SW 1271 (cell line): Measurements from ENCODE around the gene BTRC.
A peak's percentile ranks its signal among the peaks of the same experiment; 100 is the strongest.

ENCODE experiments used
- DNase-seq, 2 experiments: peaks; one replicate each; lab custom pipeline; 2025; lab: John Stamatoyannopoulos, UW

Gene BTRC

DNA sequence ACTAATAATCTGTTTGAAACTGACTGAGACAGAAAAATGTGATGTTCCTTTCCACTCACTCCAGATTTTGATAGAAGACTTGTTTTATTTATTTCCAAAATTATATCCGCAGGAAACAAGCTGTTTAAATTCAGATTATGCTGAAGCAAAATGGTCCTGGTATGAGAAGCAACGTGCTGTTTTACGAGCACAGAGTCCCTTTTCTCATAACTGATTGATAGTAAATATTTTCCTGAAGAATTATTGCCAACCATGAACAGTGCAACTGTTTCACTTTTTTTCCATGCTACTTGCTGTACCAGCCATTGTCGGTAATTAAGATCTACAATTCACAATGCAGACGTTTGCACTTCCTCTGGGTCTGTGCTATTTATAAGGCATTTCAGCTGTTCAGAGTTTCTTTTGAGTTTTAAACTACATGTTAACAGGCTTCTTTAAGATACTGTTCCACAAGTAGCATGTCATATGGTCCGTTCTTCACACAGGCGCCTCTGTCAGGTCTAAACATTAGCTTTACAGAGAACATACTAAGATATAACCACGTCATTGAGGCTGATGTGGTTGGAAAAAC lies 130.3 kb downstream of the BTRC start:
- DNase-seq: no peak

DNA sequence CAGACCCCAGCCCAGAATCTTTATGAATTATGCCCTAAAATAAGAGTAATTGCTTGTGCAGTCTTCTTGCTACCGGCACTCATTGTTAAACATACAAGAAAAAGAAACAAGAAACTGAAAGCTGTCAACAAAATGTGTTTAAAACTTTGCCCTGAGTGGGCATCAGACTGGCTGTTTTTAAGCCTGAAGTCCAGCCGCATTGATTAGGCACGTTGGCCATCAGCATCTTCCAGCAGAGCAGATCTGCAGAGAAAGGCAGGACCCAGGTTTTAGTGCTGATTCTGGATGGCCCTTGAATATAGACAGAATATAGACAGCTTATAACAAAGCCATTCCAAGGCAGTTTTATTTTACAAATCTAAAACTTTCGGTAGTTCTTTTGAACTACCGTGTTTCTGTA lies 131.2 kb downstream of the BTRC start:
- DNase-seq: no peak

DNA sequence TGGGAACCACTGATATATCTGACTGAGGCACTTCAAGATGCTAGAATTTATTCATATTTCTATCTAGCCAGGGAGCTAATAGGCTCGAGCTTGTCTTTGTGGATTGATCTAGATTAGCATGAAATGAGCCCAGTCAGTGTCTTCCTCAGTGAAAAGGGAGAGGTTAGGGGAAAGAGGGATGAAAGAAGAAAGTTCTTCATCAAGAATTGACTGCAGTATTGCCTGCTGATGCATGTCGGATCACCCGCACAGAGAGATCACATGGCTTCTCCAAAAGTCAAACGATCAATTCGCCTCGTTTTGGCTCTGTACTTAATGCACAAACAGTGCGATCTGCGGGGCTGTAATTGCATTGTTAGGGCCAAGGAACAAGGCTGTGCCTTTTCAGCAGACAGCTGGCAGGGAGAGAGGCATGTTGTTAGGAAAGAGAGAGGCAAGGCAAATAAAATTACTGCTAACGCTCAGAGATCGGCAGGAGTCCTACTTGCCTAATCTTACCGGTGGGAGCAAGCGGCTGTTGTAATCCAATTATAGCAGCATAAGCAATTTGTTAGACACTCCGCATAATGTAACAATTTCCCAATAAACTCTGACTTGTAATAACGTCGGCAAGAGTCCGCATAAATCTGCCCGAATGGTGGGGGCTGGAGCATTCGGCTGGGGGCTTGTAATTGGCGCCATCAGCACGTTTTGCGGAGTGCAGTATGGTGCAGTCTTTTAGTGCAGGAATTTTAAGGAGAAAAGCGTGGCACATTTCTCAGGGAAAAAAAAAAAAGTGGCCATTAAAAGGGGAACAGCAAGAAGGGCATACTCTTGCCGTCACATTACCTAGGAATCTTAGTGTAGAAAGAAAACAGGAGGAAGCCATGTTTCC lies 132.0 kb downstream of the BTRC start:
- no peak for DNase-seq

DNA sequence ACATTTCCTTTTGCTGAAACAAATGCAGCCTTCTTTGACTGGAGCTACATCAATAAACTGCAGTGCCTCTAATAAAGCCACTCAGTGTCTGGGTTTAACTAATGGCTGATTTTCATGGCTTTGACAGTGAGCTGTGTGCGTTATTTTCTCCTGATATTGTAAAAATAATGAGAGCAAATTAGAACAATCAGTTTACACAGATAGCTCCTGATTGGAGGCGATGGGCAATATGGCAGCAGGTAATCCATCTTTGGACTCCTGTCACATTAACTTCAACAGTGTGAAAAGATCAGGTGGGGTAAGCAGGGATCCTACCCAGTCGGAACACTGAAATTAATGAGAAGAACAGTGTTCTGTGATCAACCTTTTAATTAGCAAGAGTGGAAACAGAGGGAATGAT lies 133.4 kb downstream of the BTRC start:
- no peak for DNase-seq

DNA sequence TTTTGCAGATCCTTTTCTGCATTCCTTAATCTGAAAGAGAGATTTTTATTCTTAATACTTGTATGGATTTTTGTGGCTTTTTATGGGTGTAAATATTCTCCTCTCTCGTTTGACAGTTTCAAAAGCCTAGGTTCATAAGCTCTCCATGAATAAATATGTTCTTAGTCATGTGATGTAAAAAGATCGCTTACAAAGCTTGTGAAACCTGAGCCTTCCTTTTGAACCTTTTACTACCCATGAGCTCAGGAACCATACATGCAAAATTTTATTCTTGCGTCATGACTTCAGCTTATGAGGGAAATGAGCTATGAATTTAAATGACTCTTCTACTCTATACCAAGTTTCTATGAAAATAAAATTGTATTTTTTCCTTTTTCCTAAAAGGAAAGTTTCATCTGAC lies 135.4 kb downstream of the BTRC start:
- DNase-seq: no peak

DNA sequence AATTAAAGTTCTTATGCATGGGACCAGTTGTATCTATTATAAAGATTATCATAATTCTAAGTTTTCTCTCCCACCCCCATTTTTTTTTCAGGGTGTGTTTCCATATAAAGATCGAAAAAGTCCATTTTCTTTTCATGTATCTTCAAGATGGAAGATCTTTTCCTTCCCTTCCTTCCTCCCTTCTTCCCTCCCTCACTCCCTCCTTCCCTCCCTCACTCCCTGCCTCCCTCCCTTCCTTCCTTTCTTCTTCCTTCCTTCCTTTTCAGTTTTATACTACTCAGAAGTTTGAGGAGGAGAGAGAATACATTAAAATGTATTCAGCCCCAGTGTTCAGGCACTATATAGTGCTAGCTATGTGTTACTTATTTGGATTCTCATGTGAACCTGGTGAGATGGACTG lies 136.1 kb downstream of the BTRC start:
- DNase-seq: no peak

DNA sequence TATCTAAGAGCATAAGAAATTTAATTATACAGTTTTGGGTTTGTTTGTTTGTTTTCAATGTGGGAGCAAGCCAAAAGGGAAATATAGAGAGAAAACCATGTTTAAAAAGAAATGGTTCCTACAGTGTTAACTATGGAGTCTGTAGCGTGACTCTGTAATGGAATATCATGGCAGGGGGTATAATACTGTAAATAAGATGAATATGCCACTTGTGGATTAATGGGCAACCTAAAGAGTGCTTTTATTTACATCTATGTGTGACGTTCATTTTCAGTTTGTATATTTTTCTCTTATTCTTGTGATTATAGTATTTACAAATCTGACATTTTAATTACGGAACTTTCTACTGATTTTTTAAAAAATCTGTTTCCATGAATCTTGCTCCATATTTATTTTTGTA lies 138.2 kb downstream of the BTRC start:
- no peak for DNase-seq

DNA sequence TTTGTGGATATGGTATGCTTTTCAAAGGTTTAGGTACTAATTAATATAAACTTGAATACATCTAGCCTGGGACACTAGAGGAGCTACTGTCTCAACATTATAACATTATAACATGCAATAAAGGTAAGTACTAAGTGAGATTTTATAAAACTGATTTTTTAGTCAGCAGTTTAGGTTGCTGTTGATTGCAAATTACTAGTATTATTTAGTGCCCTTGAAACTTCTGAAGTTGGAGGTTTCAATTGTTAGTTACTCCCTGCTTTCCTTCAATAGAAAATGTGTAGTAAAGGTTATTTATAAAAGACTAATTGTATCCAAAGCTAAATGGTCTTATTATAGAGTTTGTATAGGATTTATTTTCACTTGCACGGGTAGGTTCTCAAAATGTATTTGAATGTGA lies 138.8 kb downstream of the BTRC start:
- DNase-seq: no peak

DNA sequence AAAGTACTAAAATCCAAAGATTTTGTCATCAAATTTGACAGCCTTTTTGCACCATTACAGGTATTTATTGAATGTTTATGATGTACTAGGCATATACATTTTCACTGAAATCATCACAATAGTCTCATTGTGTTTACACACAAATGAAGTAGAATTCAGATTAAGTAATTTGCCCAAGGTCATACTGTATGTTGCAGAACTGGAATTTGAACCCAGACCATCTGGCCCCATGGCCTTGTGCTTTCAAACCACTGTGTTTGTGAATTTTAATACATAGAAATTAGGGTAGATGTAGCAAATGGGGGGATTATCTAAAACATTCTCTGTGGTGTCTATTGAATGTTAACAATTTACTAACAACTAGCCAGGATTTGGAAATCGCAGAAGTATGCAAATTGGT lies 139.3 kb downstream of the BTRC start:
- no peak for DNase-seq

DNA sequence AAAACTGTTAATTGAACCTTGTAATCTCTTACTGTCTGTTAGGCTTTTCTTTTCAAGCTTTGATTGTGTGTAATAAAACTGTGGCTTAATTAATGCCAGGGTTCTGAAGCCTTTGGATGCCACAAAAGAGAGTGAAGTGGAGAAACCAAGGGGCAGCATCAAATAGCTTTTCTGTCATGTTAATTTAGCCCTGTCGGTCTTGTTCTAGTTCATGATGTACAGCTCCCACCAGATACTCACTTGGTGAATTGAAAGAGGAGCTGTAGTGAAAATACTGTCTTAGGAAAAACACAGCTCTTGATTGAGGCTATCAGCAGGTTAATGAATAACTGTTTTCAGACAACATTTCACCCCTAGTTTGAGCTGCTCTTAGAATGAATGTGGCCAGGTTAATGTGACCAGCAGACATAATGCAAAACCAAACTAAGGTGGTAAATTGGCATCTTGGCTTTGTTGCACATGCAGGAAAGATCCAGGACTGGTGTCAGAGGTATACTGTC lies 139.9 kb downstream of the BTRC start:
- no peak for DNase-seq

DNA sequence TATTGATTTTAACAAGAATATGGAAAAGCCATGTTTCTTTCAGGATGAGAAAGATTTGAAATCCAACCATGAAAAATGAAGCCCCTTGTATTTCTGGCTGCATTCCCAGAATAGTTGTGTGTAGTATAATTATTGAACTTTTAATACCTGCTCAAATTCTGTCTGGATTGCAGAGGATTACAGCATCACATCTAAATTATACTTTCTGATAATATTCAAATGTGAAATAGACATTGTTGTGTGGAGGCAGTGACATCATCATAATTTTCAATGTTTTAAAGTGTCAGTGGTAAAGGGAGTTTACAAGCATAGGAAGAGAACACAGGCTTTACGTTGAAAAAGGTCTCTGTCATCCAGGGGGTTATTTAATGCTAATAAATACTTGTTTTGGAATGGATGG lies 140.7 kb downstream of the BTRC start:
- DNase-seq: no peak

DNA sequence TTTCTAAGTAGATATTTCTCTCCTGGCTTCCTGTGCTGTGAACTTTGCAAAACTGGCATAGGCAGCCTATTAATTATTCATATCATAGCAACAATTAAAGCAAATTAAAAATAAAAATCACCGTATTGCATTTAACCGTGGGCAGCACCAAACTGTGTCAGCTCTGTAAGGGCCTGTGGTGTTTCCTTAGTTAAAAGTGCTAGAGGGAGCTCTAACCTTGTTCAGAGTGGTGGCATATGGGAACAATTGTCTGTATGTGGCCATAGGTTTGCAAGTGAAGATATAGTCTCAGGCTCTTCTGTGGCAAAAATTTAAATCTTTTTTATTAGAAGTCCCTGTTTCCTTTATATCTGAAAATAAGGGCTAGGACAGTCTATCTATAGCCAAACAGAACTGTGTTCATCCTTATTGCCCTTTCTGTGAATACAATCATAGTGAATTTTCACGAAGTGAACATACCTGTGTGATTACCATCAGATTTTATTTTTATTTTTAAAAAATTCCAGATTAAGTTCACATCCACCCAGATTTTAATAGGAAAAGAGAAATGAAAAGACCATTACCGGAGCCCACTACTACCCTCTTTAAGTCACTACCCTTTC lies 141.5 kb downstream of the BTRC start:
- DNase-seq: peak in 1 of 2 experiments; percentile 28

DNA sequence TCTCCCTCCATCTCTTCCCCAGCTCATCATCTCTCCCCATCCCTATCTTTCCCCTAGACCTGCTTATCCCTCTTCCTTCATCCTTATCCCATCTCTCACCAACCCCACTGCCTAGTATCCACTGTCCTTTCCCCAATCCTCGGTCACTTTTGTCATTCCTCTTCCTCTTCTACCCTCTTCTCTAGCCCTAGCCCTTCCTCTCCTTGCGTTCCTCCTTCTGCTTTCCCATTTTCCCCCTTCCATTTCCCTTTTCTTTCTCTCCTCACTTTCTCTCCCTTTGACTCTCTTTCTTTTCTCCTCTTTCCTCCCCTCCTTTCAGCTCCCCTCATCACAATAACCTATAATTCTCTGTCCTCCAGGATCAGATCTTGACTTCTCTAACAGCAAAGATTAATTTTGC lies 150.5 kb downstream of the BTRC start:
- no peak for DNase-seq

DNA sequence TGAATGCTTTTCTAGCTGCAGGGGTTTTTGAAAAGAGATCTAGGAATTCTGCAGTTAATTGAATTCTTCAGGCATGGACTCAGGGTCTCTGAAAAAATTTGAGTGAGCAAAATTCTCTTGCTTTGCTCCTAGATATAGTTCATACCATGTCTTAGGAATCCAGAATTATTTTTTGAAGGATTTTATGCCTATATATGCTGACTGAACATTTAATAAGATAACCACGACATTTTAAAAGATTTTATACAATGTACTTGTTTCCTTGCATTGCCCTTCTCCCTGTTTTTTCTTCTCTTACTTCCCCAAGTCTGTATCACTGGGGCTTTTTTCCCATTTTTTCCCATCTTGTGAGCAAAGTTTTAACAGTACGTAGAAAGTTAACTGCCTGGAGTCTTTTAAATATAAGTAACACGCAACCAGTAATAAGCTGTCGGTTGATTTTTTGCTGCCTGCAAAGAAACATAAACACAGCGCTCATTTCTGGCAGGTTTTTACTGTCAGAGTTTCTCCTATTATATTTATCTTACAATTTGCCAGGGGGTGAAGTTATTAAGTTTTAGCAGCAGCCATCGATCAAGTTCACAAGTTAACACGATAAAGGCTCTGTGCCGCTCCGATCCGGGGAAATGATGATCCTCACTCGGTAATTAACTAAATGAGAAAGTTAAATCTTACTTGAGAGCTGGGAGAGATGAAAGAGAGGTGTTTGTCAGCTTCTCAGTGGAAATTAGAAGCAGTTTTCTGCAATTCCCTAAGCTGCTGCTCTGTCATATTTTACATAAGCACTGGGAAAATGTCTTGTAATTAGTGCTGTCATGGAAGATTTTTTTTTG lies 153.1 kb downstream of the BTRC start:
- no peak for DNase-seq

DNA sequence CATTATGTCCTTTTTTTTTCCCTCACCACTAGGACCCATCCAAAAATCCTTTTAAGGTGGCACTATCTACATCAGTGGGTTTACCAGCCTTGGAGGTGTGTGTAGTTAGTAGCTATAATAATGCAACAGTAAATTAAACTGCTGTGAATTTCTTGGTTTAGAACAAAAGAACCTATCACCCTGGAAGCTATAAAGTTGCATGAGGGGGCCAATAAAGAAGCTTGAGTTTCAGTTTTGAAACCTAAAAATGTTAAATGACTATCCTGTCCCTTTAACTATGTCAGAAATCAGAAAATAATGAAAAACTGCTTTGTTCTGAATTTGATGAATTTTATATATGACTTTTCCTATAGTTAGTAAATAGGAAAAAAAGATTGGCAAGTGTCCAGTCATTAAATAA lies 153.9 kb downstream of the BTRC start:
- DNase-seq: no peak

DNA sequence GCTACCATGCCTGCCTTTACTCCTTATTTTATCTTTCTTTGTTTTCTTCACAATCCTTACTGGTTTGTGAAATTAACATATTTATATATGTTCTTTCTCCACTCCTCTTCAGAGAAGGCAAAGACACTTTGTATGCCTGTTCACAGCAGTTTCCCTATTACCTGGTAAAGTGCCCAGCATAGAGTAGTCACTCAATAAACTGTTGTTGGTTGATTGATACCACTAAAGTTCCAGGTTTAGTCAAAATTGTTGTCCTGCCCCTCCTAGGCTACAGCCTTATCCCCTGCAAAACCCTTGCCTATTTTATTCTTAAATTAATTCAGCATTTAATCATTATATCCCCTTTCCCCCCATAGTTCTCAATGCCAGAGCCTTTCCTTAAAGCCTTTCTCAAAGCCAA lies 158.0 kb downstream of the BTRC start:
- DNase-seq: no peak

DNA sequence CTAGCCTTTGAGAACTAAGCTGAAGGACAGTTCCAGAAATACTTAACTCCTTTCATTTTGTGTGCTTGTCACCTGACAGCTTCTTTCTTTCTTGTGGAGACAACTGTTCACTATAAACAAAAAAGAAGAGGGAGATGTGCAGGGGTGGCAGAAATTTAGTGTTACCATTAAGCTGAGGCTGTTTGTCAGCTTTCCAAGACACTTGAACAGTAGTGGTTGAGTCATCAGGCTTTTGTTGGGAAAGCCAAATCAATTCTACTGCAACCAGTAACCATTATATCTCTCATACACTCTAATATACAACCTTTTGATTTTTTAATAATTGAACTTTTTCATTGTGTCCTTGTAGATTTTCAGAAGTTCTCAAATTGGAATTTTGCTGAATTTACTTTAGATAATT lies 158.8 kb downstream of the BTRC start:
- DNase-seq: no peak

DNA sequence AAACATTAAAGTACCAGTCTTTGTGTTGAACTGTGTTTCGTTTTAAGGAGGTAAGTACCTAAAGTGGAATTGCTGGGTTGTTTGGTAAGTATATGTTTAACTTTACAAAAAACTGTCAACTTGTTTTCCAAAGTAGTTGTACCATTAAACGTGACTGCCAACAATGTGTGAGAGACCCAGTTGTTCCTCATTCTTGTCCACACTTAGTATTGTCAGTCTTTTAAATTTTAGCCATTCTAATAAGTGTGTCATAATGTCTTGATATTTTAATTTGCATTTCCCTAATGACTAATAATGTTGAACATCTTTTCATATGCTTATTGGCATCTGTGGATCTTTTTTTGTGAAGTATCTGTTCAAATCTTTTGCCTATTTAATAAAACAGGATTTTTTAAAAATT lies 159.8 kb downstream of the BTRC start:
- DNase-seq: no peak

DNA sequence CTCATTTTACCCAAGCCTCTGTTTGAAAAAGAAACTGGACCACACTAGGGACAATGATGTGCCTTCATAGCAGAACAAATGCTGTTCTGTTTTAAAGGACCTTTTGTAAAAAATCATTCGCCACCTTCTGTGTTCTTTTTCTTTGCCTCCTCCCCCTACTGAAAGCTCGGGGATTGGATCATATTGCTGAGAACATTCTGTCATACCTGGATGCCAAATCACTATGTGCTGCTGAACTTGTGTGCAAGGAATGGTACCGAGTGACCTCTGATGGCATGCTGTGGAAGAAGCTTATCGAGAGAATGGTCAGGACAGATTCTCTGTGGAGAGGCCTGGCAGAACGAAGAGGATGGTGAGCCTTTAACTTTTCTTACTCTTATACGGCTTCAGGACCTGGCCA lies 171.9 kb downstream of the BTRC start:
- DNase-seq: no peak

DNA sequence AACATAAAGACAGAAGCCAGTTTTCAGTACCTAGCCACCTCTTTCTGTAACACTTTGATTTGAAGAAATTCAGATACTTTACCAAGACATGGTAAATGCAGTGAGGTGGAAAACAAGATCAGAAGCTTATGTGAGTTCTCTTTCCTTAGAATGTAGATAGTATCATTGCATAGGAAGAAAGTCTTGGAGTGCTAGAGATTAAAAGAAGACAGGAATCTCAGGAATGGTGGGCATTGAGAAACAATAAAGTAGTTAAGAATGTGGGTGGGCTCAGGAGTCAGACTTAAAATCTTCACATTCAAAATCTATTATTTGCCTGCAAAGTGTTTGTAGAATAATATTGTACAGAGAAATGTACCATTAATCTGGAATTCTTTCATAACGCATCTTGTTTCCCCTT lies 175.2 kb downstream of the BTRC start:
- no peak for DNase-seq

DNA sequence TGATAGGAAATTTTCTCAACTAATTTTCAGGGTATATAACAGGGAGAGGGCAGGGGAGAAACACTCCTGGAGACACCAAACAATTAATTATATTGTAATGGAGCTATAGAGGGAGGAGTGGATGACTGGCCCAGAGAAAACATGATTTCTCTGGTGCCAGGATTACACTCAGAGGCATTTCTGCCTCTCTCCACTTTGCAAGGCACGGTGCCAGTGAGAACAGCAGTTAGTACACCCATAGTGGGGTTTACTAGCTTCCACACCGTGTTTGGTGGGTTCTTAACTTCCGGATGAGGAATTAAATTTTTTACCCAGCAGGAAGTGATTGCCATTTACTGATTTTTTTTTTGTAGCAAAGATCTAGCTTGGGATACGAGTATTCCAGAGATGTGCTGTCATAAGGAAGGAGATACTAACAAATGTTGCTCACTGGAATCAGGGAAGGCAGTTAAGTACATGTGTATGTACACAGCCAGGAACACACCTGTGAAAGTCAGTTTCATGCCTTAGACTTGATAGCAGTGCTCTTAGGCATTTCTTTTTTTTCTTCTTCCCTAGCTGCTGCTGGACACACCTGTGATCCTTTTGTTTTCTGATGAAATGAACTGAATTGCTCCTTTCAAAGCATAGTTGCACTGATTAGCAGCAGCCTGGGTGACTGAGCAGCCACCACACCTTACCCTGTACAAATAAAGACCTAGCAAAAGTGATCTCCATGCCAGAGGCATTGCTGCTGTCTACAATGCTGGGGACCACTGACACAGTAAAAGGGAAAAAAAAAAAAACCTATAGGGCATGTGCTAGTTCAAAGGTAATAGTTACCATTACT lies 176.0 kb downstream of the BTRC start:
- no peak for DNase-seq

DNA sequence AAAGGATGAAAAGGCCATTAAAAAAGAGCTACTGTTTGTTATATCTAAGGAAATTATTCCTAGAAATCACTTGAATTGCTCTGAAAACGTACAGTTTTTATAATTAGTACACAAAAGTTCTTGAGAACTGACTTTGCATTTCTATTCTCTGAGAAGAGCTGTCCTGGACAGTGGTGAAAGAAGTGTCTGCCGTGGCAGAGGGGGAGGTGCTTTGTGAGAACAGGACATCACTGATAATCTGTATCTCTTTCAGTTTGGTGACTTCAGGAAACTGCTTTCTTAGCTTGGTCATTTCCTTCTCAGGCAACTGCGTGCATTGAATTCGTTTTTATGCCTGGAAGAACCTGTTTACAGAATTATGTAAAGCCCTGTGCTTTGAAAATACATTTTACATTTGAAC lies 182.0 kb downstream of the BTRC start:
- DNase-seq: no peak
